RCC 7860 (cell line): ENCODE results near the gene TMEM222.

Source experiments
- DNase-seq: peaks from one replicate; pipeline ENCODE4 v3.0.0-alpha.2; 2015; ENCODE audit warnings: low spot score
- FAIRE-seq: peaks from 2 replicates; lab custom pipeline; 2012; peaks lifted over from hg19 to GRCh38; lab: Jason Lieb, UNC

The TMEM222 gene

DNA sequence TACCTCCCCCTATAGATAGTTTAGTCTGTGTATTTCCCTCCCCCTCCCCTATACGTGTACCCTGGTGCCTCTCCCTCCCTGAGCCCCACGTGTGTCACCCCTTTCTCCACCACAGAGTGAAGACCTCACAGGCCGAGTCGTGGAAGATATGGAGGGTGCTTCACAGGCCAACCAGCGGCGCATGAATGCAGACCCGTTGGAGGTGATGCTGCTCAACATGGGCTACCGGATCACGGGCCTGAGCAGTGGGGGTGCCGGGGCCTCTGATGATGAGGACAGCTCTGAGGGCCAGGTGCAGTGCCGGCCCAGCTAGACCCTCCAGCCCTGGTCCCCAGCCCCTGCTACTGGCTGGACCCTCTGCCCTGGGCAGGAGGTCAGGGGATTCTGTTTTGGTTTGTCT, 15.9 kb upstream of the TMEM222 start:
- DNase-seq (no peak), FAIRE-seq (no peak)

GRCh38 chr1:27306892-27307761, 14.8 kb upstream of the TMEM222 start:
- DNase-seq (no peak), FAIRE-seq (no peak)

DNA sequence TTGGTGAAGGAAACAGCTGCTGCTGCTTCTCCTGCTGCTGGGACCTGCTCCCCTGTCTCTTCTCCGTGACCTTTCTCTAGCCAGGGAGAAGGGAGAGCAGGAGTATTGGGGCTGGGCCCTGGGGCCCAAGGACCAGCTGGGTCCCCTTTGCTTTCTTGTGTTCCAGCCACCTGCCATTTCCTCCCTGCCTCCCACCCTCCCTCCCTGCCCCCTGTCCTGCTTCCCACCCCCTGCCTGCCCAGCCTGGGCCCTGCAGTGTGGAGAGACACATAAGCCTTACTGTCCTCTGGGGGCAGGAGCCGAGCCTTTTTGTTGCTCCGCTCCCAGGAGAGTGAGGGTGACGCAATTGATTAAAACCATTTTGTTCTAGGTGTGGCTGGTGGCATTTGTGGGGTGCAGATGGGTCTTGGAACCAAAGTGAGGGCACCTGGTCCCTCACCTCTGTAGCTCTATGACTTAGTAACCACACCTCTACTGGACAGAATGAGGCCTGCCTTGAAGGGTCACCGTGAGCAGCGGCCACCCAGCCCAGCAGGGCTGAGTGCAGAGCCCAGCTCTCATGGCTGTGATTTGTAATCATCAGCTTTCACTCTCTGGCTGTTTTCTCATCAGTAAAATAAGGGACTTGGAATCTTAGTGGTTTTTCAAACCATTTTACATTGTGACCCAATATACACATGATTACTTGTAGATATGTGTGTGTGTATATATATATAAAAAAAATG, 13.9 kb upstream of the TMEM222 start:
- no peak for FAIRE-seq
- no peak for DNase-seq

GRCh38 chr1:27314169-27314568, 7.8 kb upstream of the TMEM222 start:
- FAIRE-seq (no peak), DNase-seq (no peak)

DNA sequence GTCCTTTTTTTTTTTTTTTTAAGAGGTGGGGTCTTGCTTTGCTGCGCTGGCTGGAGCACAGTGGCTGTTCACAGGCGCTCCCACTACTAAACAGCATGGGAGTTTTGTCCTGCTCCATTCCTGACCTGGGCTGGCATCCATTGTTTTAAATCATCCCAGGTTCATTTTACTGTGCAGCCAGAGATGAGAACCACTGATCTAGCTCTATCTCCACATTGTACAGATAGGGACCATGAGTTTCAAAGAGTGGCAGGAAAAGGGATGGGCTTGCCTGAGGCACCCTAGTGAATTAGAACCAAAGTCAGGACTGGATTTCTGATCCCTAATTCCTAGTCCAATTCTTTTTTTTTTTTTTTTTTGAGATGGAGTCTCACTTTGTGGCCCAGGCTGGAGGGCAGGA, 7.2 kb upstream of the TMEM222 start:
- FAIRE-seq, result no peak
- no peak for DNase-seq

DNA sequence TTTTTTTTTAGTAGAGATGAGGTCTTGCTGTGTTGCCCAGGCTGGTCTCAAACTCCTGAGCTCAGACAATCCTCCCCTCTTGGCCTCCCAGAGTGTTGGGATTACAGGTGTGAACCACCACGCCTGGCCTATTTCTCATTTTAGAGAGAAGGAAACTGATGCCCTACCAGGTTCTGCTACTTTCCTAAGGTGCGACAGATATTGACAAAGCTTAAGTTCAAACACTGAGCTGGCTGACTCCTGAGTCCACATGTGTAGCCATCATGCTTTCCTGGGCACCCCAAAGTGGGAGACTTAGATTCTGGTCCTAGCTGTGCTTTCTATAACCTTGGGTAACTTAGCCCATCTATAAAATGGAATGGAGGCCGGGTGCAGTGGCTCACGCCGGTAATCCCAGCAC, 5.1 kb upstream of the TMEM222 start:
- FAIRE-seq, result no peak

DNA sequence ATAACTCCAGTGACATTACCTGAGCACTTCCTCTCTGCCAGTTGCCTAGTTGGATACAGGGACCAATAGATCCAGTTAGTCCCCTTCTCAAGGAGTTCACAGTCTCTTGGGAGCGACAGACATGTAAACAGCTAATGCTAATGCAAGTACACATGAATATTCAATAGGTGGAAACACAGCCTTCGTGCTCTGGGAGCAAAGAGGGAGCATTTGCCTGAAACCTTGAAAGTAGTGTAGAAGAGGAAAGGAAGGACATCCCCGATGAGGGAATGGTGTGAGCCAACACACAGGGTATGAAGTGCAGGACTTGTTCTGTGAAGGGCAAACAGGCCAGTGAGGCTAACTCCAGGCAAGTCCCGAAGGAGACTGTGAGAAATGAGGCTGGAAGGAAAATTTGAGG, 3.8 kb upstream of the TMEM222 start:
- DNase-seq (no peak), FAIRE-seq (no peak)

More for the DNA sequence above, 5.1 kb upstream of the TMEM222 start:
- no peak for DNase-seq

GRCh38 chr1:27318596-27318995, 3.4 kb upstream of the TMEM222 start:
- FAIRE-seq (no peak), DNase-seq (no peak)

- no peak for DNase-seq
These were observed 742 bp downstream of the TMEM222 start for GRCh38 chr1:27322569-27323240.

DNA sequence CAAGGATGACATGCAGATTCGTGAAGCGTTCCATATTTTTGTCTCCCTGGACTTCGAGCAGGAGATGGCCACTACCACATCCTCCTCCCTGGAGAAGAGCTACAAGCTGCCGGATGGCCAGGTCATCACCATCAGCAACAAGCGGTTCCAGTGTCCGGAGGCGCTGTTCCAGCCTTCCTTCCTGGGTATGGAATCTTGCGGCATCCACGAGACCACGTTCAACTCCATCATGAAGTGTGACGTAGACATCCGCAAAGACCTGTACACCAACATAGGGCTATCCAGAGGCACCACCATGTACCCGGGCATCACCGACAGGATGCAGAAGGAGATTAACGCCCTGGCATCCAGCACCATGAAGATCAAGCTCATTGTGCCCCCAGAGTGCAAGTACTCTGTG, 3.3 kb downstream of the TMEM222 start:
- no peak for FAIRE-seq
- no peak for DNase-seq

More at GRCh38 chr1:27322569-27323240, 742 bp downstream of the TMEM222 start:
- no peak for FAIRE-seq

GRCh38 chr1:27327964-27328363, 6.0 kb downstream of the TMEM222 start:
- no peak for FAIRE-seq
- no peak for DNase-seq

GRCh38 chr1:27330786-27331185, 8.8 kb downstream of the TMEM222 start:
- no peak for FAIRE-seq
- no peak for DNase-seq

DNA sequence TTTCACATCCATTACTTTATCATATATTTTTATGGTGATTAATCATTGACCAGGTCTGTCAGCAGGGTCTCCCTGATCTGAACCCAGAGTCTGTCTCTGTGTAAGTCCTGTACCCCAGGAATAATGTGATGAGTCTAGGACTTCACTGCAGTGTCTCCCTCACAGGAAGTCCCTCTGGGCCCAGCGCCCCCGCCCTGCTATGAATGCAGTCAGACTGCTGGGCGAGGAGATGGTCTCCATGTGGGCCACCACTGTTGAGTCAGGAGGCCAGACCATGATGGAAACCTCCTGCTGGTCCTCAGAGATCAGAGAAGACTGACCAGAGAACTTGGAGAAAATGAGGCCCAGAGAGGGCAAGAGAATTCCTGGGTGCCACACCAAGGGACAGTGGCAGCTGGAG, 9.5 kb downstream of the TMEM222 start:
- FAIRE-seq (no peak), DNase-seq (no peak)

- no peak for DNase-seq
- no peak for FAIRE-seq
These were observed 10.0 kb downstream of the TMEM222 start for GRCh38 chr1:27331922-27332321.

DNA sequence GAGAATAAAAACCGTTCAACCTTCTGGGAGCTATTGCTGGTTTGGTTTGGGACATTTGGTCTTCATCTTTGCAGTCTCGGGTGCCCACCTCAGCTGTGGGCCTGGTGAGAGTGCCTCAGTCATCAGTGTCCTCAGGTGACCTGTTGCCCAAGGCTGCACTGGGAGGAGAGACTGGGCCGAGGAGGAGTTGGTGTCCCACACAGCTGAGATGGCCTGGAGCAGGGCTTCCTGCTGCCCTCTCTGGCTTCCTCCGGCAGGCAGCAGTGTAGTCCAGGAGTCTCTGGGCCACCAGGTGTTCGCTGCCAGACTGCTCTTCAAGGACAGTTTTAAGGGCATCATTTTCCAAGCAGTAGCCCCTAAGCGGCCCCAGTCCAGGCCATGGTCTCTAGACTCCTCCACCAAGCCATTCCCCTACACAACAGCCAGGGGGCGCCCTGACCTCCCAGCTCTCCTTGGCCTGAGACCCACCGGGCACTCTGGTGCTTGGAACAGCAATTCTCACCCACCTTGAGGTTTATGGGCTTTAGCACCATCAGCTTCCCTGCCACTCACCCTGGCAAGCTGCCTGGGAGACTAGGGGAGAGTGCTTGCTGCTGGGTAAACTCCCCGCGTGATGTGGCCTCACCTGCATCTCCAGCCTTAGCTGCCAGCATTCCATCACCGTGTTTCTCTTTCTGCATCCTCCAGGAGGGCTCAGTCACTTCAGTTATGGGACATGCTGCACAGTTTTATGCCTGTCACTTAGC, 10.7 kb downstream of the TMEM222 start:
- DNase-seq (no peak), FAIRE-seq (no peak)

DNA sequence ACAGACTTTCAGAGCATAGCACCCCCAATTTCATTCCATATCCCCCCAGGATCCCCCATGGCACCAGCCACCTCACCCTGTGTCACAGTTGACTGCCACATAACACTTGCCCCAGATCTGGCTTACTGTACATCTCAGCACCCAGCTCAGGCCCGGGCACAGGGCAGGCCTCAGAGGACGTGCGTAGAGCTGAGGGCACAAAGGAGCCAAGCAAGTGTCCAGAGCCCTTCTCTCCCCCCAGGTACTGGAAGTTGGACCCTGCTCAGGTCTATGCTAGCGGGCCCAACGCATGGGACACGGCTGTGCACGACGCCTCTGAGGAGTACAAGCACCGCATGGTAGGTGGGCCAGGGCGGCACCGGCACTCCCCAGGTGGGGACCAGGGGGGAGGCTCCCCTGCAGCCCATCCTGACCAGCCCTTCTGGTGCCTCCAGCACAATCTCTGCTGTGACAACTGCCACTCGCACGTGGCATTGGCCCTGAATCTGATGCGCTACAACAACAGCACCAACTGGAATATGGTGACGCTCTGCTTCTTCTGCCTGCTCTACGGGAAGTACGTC, 11.8 kb downstream of the TMEM222 start:
- DNase-seq (no peak), FAIRE-seq (no peak)

GRCh38 chr1:27335506-27336422, 13.8 kb downstream of the TMEM222 start:
- DNase-seq (no peak), FAIRE-seq (no peak)

DNA sequence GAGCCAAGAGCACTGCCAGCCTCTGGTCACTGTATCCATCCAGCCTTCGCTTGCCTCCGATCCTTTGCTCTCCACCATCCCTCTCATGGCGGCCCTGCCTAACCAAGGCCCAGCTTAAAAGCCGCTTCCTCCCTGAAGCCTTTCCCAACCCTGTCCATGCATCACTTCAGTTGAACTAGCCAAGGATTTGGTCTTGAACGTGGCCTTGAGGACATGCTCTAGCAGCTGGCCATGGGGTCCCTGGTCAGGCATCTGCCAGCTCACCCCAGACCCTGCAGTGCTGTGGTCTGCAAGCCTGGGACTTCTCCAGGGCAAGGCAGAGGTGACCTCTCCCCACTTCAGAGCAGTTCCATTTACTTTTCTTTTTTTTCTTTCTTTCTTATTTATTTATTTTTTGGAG, 14.8 kb downstream of the TMEM222 start:
- DNase-seq (no peak), FAIRE-seq (no peak)

DNA sequence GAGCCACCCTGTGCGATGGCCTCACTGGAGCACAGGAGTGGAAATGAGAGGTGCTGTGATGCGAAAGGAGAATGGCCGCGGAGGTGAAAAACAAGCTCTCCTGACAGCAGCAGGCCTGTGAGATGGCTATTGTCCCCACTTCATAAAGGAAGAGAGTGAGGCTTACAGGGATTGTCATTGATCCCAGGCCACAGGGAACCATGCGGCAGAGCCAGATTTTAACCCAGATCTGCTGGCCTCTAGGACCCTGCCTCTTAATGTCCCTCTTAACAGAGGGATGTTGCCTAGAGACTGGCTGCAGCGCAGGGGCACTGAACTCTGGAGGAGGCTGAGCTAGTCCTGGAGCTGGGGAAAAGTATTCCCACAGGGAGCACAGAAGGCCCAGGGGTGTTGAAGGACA, 16.8 kb downstream of the TMEM222 start:
- DNase-seq (no peak), FAIRE-seq (no peak)

GRCh38 chr1:27339213-27339612, 17.2 kb downstream of the TMEM222 start:
- FAIRE-seq, result no peak
- DNase-seq, result no peak
